ENCODE data around the gene OSBPL6.

Gene OSBPL6

DNA sequence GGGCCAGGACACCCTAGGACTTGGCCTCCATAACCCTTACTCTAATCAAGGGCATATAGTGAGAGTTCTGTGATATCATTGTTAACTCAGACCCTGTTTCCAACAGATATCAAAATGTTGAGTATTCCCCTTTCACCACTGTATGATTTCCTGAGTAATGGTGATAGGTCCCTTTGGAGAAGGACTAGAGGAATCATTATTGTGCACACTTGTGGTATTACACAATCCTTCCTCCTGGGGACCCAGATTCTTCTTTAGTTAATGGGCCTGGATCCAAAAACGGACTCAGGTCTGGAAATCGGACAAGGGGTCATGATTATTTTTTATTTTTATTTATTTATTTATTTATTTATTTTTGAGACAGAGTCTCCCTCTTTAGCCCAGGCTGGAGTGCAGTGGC, 233.1 kb downstream of the OSBPL6 start:
- no peaks in the 10 kb centered on the region for H3K9me3 ChIP-seq (ENCODE audit: insufficient read depth, low read depth, low read length)
- no peaks in the 10 kb centered on the region for H3K27me3 ChIP-seq (ENCODE audit: insufficient read depth, low read length, poor library complexity, severe bottlenecking)
- no peak overlapping the region for H3K9ac ChIP-seq (ENCODE audit: low read depth, low read length, poor library complexity, severe bottlenecking)
- no peaks in the 10 kb centered on the region for H3K9me2 ChIP-seq (replicated peaks; ENCODE audit: low read depth, low read length)
- TF ChIP-seq, protein P1, sequence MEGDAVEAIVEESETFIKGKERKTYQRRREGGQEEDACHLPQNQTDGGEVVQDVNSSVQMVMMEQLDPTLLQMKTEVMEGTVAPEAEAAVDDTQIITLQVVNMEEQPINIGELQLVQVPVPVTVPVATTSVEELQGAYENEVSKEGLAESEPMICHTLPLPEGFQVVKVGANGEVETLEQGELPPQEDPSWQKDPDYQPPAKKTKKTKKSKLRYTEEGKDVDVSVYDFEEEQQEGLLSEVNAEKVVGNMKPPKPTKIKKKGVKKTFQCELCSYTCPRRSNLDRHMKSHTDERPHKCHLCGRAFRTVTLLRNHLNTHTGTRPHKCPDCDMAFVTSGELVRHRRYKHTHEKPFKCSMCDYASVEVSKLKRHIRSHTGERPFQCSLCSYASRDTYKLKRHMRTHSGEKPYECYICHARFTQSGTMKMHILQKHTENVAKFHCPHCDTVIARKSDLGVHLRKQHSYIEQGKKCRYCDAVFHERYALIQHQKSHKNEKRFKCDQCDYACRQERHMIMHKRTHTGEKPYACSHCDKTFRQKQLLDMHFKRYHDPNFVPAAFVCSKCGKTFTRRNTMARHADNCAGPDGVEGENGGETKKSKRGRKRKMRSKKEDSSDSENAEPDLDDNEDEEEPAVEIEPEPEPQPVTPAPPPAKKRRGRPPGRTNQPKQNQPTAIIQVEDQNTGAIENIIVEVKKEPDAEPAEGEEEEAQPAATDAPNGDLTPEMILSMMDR (conservative IDR thresholded peaks at IDR 0.05; ENCODE audit: low read length) = no peak
- no peak for TF ChIP-seq EZH2phosphoT487 (IDR thresholded peaks at IDR 0.05; ENCODE audit: borderline replicate concordance)
- no peak overlapping the region for H2AFZ ChIP-seq (ENCODE audit: low read length)
- H3K4me1 ChIP-seq (ENCODE audit: insufficient read depth, low read length, poor library complexity, severe bottlenecking) = peaks cover 4% of the 10 kb centered on the region
- H3K36me3 ChIP-seq (ENCODE audit: insufficient read depth, low read length) = peaks cover 60% of the 10 kb centered on the region; the same call in 1 of the 2 replicates
- no peak overlapping the region for H3K4me3 ChIP-seq (ENCODE audit: low read length, poor library complexity, severe bottlenecking)
- H3K79me2 ChIP-seq (ENCODE audit: insufficient read depth, low read length) = peaks cover 22% of the 10 kb centered on the region
- H4K20me1 ChIP-seq (ENCODE audit: insufficient read depth, low read length, poor library complexity, severe bottlenecking) = no peaks in the 10 kb centered on the region
- H3F3A ChIP-seq (ENCODE audit: low read depth) = no peaks in the 10 kb centered on the region
- no peak overlapping the region for H3K4me2 ChIP-seq (ENCODE audit: low read depth, low read length, poor library complexity, severe bottlenecking)

DNA sequence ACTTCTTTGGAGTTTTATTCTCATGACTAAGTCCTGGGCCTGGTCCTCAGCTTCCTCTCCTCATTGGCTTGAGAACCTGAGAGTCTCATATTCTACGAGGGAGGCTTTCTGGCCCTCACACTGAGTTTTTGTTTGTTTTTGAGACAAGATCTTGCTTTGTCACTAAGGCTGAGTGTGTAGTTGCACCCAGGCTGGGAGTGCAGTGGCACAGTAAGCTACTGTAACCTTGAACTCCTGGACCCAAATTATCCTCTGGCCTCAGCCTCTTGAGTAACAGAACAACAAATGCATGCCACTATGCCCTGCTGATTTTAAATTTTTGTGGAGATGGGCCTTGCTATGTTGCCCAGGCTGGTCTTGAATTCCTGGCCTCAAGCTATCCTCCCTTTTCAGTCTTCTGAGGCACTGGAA, 234.1 kb downstream of the OSBPL6 start:
- Histone ChIP-seq H3F3A (ENCODE audit: low read depth) (no peaks in the 10 kb centered on the region), H3K79me2 (ENCODE audit: insufficient read depth, low read length) (peaks cover 22% of the 10 kb centered on the region), H2AFZ (ENCODE audit: low read length) (no peak overlapping the region)

DNA sequence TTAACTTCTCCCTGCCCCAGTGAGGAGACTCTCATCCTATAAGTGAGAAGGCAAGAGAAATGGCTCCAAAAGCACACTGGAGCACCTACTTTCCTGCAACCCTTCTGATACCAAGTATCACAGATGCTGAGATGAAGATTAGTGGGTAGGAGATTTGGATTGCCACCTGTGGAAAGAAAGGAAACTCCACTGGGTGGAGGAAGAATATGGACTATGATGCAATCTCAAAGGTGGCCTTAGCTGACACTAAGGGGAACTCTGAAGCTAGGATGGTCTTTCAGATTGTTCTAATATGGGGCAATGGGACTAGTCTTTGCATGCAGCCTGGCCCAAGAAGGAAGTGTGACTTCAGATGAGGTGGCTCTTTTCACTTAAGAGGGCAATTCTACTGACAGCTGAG, 235.0 kb downstream of the OSBPL6 start:
- H3K9me3 ChIP-seq (ENCODE audit: insufficient read depth, low read depth, low read length) = no peaks in the 10 kb centered on the region
- H3K4me1 ChIP-seq (ENCODE audit: insufficient read depth, low read length, poor library complexity, severe bottlenecking) = peaks cover 3% of the 10 kb centered on the region
- no peak overlapping the region for H3K9ac ChIP-seq (ENCODE audit: low read depth, low read length, poor library complexity, severe bottlenecking)
- no peaks in the 10 kb centered on the region for H3K9me2 ChIP-seq (replicated peaks; ENCODE audit: low read depth, low read length)
- H3K4me3 ChIP-seq (ENCODE audit: low read length, poor library complexity, severe bottlenecking) = no peak overlapping the region
- no peak overlapping the region for H3K4me2 ChIP-seq (ENCODE audit: low read depth, low read length, poor library complexity, severe bottlenecking)
- peaks cover 22% of the 10 kb centered on the region for H3K79me2 ChIP-seq (ENCODE audit: insufficient read depth, low read length)
- no peaks in the 10 kb centered on the region for H3K27me3 ChIP-seq (ENCODE audit: insufficient read depth, low read length, poor library complexity, severe bottlenecking)
- no peaks in the 10 kb centered on the region for H4K20me1 ChIP-seq (ENCODE audit: insufficient read depth, low read length, poor library complexity, severe bottlenecking)
- TF ChIP-seq, protein P1 (conservative IDR thresholded peaks at IDR 0.05; ENCODE audit: low read length) = no peak
- TF ChIP-seq EZH2phosphoT487 (IDR thresholded peaks at IDR 0.05; ENCODE audit: borderline replicate concordance) = no peak
- no peak overlapping the region for H2AFZ ChIP-seq (ENCODE audit: low read length)
- peaks cover 79% of the 10 kb centered on the region; the same call in 1 of the 2 replicates for H3K36me3 ChIP-seq (ENCODE audit: insufficient read depth, low read length)
- no peaks in the 10 kb centered on the region for H3F3A ChIP-seq (ENCODE audit: low read depth)

More for the DNA sequence above, 234.1 kb downstream of the OSBPL6 start:
- Histone ChIP-seq H4K20me1 (ENCODE audit: insufficient read depth, low read length, poor library complexity, severe bottlenecking) (no peaks in the 10 kb centered on the region), H3K36me3 (ENCODE audit: insufficient read depth, low read length) (peaks cover 70% of the 10 kb centered on the region; the same call in 1 of the 2 replicates), H3K4me3 (ENCODE audit: low read length, poor library complexity, severe bottlenecking) (no peak overlapping the region), H3K9me3 (ENCODE audit: insufficient read depth, low read depth, low read length) (no peaks in the 10 kb centered on the region), H3K9ac (ENCODE audit: low read depth, low read length, poor library complexity, severe bottlenecking) (no peak overlapping the region), H3K4me2 (ENCODE audit: low read depth, low read length, poor library complexity, severe bottlenecking) (no peak overlapping the region), H3K27me3 (ENCODE audit: insufficient read depth, low read length, poor library complexity, severe bottlenecking) (no peaks in the 10 kb centered on the region), H3K4me1 (ENCODE audit: insufficient read depth, low read length, poor library complexity, severe bottlenecking) (peaks cover 4% of the 10 kb centered on the region), H3K9me2 (replicated peaks; ENCODE audit: low read depth, low read length) (no peaks in the 10 kb centered on the region)
- TF ChIP-seq, protein P1 (conservative IDR thresholded peaks at IDR 0.05; ENCODE audit: low read length) = no peak
- no peak for TF ChIP-seq EZH2phosphoT487 (IDR thresholded peaks at IDR 0.05; ENCODE audit: borderline replicate concordance)
